HepG2 (cell line): ENCODE measurements around the gene DDAH1.

Experiments used
- BCLAF1 ChIP-seq: fragments of 450-650 bp; IDR thresholded peaks from 2 replicates; pipeline ENCODE4 v1.6.1; 2017; ENCODE audit warnings: mild to moderate bottlenecking
- CREM ChIP-seq, 2 experiments: sonication (generic) in 1 of 2; formaldehyde crosslinking in 1 of 2; IDR thresholded peaks; 2 replicates each; pipeline versions ENCODE4 v1.4.0 to v1.6.1; 2016 to 2020; ENCODE audit warnings: antibody characterized with exemption in 1 of 2, mild to moderate bottlenecking in 1 of 2, missing genetic modification reagents in 1 of 2
- CTCF ChIP-seq: sonication (generic); formaldehyde crosslinking; IDR thresholded peaks from 2 replicates; pipeline ENCODE4 v1.5.0; 2020; ENCODE audit warnings: mild to moderate bottlenecking, missing genetic modification reagents, moderate library complexity
- HDAC6 ChIP-seq: fragments of 200-600 bp; sonication (generic); IDR thresholded peaks from 2 replicates; pipeline ENCODE4 v1.7.0; 2017; ENCODE audit warnings: mild to moderate bottlenecking, antibody characterized with exemption, low read length, low read depth
- KAT8 ChIP-seq: IDR thresholded peaks from 2 replicates; pipeline ENCODE4 v1.6.1; 2016; ENCODE audit warnings: missing genetic modification reagents, missing compliant biosample characterization
- MYC ChIP-seq: sonication (generic); formaldehyde crosslinking; IDR thresholded peaks from 2 replicates; pipeline ENCODE4 v1.9.0; 2021; ENCODE audit warnings: missing genetic modification reagents, borderline replicate concordance
- TCF7L2 ChIP-seq: IDR thresholded peaks from 2 replicates; pipeline ENCODE4 v1.6.1; 2011; ENCODE audit warnings: mild to moderate bottlenecking, low read depth, low read length, moderate library complexity
- ZMYM3 ChIP-seq: sonication (generic); formaldehyde crosslinking; IDR thresholded peaks from 2 replicates; pipeline ENCODE4 v1.5.1; 2020; ENCODE audit warnings: mild to moderate bottlenecking, missing genetic modification reagents
- TF ChIP-seq, protein P1 (sequence below): sonication (generic); formaldehyde crosslinking; IDR thresholded peaks from 2 replicates; pipeline ENCODE4 v1.4.0; 2020; ENCODE audit warnings: missing genetic modification reagents

- TF ChIP-seq CTCF (no peak), HDAC6 (no peak), BCLAF1 (no peak), ZMYM3 (CRISPR knock-in tag) (no peak), KAT8 (CRISPR knock-in tag) (no peak), MYC (CRISPR knock-in tag) (no peak), TCF7L2 (no peak), CREM (IDR thresholded peaks at IDR 0.05) (no peak), CREM (CRISPR knock-in tag; IDR thresholded peaks at IDR 0.05) (no peak)
- TF ChIP-seq, protein P1, sequence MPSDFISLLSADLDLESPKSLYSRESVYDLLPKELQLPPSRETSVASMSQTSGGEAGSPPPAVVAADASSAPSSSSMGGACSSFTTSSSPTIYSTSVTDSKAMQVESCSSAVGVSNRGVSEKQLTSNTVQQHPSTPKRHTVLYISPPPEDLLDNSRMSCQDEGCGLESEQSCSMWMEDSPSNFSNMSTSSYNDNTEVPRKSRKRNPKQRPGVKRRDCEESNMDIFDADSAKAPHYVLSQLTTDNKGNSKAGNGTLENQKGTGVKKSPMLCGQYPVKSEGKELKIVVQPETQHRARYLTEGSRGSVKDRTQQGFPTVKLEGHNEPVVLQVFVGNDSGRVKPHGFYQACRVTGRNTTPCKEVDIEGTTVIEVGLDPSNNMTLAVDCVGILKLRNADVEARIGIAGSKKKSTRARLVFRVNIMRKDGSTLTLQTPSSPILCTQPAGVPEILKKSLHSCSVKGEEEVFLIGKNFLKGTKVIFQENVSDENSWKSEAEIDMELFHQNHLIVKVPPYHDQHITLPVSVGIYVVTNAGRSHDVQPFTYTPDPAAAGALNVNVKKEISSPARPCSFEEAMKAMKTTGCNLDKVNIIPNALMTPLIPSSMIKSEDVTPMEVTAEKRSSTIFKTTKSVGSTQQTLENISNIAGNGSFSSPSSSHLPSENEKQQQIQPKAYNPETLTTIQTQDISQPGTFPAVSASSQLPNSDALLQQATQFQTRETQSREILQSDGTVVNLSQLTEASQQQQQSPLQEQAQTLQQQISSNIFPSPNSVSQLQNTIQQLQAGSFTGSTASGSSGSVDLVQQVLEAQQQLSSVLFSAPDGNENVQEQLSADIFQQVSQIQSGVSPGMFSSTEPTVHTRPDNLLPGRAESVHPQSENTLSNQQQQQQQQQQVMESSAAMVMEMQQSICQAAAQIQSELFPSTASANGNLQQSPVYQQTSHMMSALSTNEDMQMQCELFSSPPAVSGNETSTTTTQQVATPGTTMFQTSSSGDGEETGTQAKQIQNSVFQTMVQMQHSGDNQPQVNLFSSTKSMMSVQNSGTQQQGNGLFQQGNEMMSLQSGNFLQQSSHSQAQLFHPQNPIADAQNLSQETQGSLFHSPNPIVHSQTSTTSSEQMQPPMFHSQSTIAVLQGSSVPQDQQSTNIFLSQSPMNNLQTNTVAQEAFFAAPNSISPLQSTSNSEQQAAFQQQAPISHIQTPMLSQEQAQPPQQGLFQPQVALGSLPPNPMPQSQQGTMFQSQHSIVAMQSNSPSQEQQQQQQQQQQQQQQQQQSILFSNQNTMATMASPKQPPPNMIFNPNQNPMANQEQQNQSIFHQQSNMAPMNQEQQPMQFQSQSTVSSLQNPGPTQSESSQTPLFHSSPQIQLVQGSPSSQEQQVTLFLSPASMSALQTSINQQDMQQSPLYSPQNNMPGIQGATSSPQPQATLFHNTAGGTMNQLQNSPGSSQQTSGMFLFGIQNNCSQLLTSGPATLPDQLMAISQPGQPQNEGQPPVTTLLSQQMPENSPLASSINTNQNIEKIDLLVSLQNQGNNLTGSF (CRISPR knock-in tag) = no peak
These were observed 134.7 kb downstream of the DDAH1 start for GRCh38 chr1:85330214-85330631.
